Activated T-cell treated with anti-CD3 and anti-CD28 coated beads, Interleukin-2, amount 50 U/mL, for 72 hours (primary cell): ENCODE results near the gene SUSD6. TPM values are rescaled to one million over a fixed set of nuclear protein-coding genes. Genes with fewer than 3 reads are reported as not detected.

Experiments
- ATAC-seq, 2 donors: fragments of 150-1000 bp; cut with Tn5 transposase; replicated peaks in 1 of 2; 2 replicates each; pipeline ENCODE4 v1.10.0; 2021; ENCODE audit warnings: moderate library complexity in 2 of 2, mild to moderate bottlenecking in 1 of 2
- DNase-seq, 2 donors: peaks; one replicate each; pipeline ENCODE4 v3.0.0; 2021 to 2022; ENCODE audit warnings: mixed read lengths in 1 of 2
- H3K27ac Mint-ChIP-seq: one replicate; pipeline ENCODE4 v1.8.0; 2022; ENCODE audit warnings: mild to moderate bottlenecking, moderate library complexity, mixed read lengths
- H3K27me3 Mint-ChIP-seq: one replicate; pipeline ENCODE4 v1.8.0; 2022; ENCODE audit warnings: low read depth, mixed read lengths
- H3K36me3 Mint-ChIP-seq, 2 donors: one replicate each; pipeline ENCODE4 v1.8.0; 2022; ENCODE audit warnings: mixed read lengths in 2 of 2, mild to moderate bottlenecking in 1 of 2; ENCODE audit not compliant: insufficient read depth in 2 of 2
- H3K4me1 Mint-ChIP-seq: one replicate; pipeline ENCODE4 v1.8.0; 2022; ENCODE audit warnings: low read depth, mixed read lengths
- H3K4me3 Mint-ChIP-seq, 2 donors: one replicate each; pipeline ENCODE4 v1.8.0; 2022; ENCODE audit warnings: mild to moderate bottlenecking in 2 of 2, mixed read lengths in 2 of 2, moderate library complexity in 2 of 2
- H3K9me3 Mint-ChIP-seq, 2 donors: one replicate each; pipeline ENCODE4 v1.8.0; 2022; ENCODE audit warnings: mixed read lengths in 2 of 2
- total RNA-seq, 2 donors: library from RNA; stranded (reverse); gene quantifications; one replicate each; pipeline ENCODE4 v1.2.3, GENCODE V29; 2022

SUSD6 gene
- total RNA-seq, 2 donors from 2014 or later: 60.3 to 73.8 TPM

DNA sequence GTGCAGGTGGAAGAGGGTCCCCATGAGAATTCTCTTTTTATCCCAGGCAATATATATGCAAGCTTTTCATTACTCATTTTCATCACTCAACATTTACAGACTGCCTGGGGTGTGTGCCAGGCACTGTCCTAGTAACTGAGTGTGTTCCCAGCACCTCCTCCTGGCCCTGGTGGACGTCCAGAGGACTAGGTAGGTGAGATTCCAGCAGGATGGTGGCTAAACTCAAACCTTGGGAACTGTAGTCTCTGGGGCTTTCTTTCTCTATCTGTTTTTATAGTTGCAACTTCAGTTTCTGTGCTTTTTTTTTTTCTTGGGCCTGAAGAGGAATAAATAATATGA is 63.8 kb downstream of the SUSD6 start:
- H3K27ac Mint-ChIP-seq: peak overlapping the region; percentile 97
- no peaks in the 10 kb centered on the region for H3K9me3 Mint-ChIP-seq
- H3K36me3 Mint-ChIP-seq: peaks cover 3 to 10% of the 10 kb centered on the region in 2 donors
- no peak for DNase-seq
- no peaks in the 10 kb centered on the region for H3K27me3 Mint-ChIP-seq
- H3K4me1 Mint-ChIP-seq: peaks cover 75% of the 10 kb centered on the region
- no peak for ATAC-seq
- peak overlapping the region; percentile 77 to 79 for H3K4me3 Mint-ChIP-seq

DNA sequence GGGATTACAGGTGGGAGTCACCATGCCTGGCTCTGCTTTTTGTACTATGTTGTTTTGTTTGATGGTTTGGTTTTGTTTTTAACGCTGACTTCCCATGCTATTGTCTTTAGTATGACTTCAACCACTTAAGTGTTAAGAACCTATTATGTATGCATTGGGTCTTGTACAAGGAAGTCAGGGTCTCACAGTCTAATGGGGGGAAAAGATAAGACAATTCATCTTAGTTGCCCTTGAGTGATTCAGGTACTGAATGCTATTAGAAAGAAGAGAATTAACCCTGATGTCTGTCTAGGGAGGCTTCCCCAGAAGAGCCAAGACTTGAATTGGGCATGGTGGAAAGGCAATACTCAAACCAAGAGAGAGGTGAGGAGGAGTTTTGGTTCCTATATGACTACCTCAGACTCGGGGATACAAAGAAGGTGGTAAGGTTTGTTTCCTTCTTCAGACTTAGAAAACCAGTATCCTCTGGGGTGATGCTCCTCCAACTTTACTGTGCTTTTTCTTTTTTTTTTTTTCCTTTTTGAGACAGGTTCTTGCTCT is 64.6 kb downstream of the SUSD6 start:
- Mint-ChIP-seq H3K4me1 (peaks cover 75% of the 10 kb centered on the region), H3K36me3 (peaks cover 3 to 8% of the 10 kb centered on the region in 2 donors), H3K9me3 (no peaks in the 10 kb centered on the region), H3K27me3 (no peaks in the 10 kb centered on the region), H3K27ac (peak overlapping the region; percentile 97), H3K4me3 (peak overlapping the region; percentile 77 to 80)
- peak; percentile 57 to 65 for DNase-seq
- ATAC-seq: peak; percentile 86 to 88

DNA sequence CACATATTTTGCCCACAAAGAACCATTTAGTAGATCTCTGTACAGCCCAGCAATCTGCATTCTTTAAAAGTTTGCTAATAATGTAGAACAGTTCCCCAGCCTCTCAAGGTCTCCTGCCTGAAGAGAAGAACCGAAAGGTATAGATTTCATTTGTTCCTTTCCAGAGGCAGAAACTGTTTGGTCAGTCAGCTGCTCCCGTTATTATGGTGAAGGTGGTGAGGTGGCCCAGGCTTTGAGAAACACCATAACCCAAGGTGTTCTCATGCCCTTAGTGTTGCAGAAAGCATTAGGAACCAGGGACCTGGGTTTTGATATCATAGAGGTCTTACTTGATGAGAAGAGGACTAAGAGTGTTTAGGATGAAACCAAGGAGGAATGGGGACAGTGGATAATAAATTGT is 65.3 kb downstream of the SUSD6 start:
- Mint-ChIP-seq H3K4me3 (peak overlapping the region; percentile 77 to 80), H3K9me3 (no peaks in the 10 kb centered on the region), H3K36me3 (peaks cover 3 to 9% of the 10 kb centered on the region in 2 donors), H3K27ac (peak overlapping the region; percentile 97), H3K27me3 (no peaks in the 10 kb centered on the region), H3K4me1 (peaks cover 75% of the 10 kb centered on the region)
- DNase-seq (no peak), ATAC-seq (no peak)

GRCh38 chr14:69680297-69680696 is 68.9 kb downstream of the SUSD6 start:
- H3K36me3 Mint-ChIP-seq: peaks cover 3 to 14% of the 10 kb centered on the region in 2 donors
- DNase-seq: no peak
- no peaks in the 10 kb centered on the region for H3K27me3 Mint-ChIP-seq
- peaks cover 75% of the 10 kb centered on the region for H3K4me1 Mint-ChIP-seq
- no peak for ATAC-seq
- no peak overlapping the region for H3K4me3 Mint-ChIP-seq
- H3K9me3 Mint-ChIP-seq: no peaks in the 10 kb centered on the region
- H3K27ac Mint-ChIP-seq: peak overlapping the region; percentile 52

DNA sequence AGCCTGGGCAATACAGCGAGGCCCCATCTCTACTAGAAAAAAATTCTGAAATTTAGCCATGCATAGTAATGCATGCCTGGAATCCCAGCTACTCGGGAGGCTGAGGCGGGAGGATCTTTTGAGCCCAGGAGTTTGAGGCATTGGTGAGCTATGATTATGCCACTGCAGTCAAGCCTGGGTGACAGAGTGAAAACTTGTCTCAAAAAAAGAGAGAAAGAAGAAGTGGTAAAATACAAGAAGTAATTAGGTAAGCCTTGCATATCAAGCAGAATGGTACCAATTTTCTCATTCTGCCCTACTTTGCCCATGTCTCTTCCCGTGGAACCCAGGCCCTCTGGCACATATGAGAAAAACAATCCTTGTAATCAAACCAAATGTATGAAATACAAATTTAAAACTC is 70.7 kb downstream of the SUSD6 start:
- peak overlapping the region; percentile 81 for H3K27ac Mint-ChIP-seq
- H3K9me3 Mint-ChIP-seq: no peaks in the 10 kb centered on the region
- ATAC-seq (no peak), DNase-seq (no peak)
- peaks cover 74% of the 10 kb centered on the region for H3K4me1 Mint-ChIP-seq
- peak overlapping the region; percentile 72 to 79 for H3K4me3 Mint-ChIP-seq
- peaks cover 0 to 12% of the 10 kb centered on the region in 2 donors for H3K36me3 Mint-ChIP-seq
- no peaks in the 10 kb centered on the region for H3K27me3 Mint-ChIP-seq

- DNase-seq (no peak), ATAC-seq (no peak)
- H3K4me1 Mint-ChIP-seq: peaks cover 75% of the 10 kb centered on the region
- H3K4me3 Mint-ChIP-seq: peak overlapping the region; percentile 72 to 79
- H3K27ac Mint-ChIP-seq: peak overlapping the region; percentile 81
- peaks cover 0 to 12% of the 10 kb centered on the region in 2 donors for H3K36me3 Mint-ChIP-seq
- no peaks in the 10 kb centered on the region for H3K27me3 Mint-ChIP-seq
- no peaks in the 10 kb centered on the region for H3K9me3 Mint-ChIP-seq
These were observed 71.3 kb downstream of the SUSD6 start for GRCh38 chr14:69682621-69683263.

- ATAC-seq (no peak), DNase-seq (no peak)
- peak overlapping the region; percentile 72 to 79 for H3K4me3 Mint-ChIP-seq
- no peaks in the 10 kb centered on the region for H3K27me3 Mint-ChIP-seq
- H3K9me3 Mint-ChIP-seq: no peaks in the 10 kb centered on the region
- peak overlapping the region; percentile 81 for H3K27ac Mint-ChIP-seq
- peaks cover 83% of the 10 kb centered on the region for H3K4me1 Mint-ChIP-seq
- peaks cover 2 to 15% of the 10 kb centered on the region in 2 donors for H3K36me3 Mint-ChIP-seq
These were observed 72.6 kb downstream of the SUSD6 start for GRCh38 chr14:69683971-69684370.

- Mint-ChIP-seq H3K27me3 (no peaks in the 10 kb centered on the region), H3K9me3 (no peaks in the 10 kb centered on the region), H3K27ac (peak overlapping the region; percentile 81), H3K36me3 (peaks cover 3 to 17% of the 10 kb centered on the region in 2 donors), H3K4me1 (peaks cover 83% of the 10 kb centered on the region), H3K4me3 (peak overlapping the region; percentile 72 to 79)
- ATAC-seq (peak; percentile 23 to 26), DNase-seq (no peak)
These were observed 73.2 kb downstream of the SUSD6 start for GRCh38 chr14:69684461-69685217.

DNA sequence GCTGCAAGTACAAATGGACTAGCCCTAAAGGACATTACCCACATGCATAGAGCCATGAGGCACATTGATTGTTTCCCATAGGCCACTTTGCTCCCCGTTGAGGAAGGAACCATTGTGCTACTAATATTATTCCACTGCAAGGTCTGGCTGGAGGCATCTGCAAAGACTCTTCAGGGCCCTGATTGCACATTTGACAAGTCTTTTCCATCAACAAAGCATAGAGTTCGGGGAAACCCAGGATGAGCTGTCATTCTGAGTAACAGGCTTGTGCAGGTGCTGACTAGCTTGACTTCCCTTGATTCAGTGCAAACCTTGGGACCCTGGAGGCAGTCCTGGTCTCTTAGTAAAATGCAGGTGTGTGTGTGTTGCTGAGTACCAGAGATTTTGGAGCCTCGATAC is 73.8 kb downstream of the SUSD6 start:
- peak overlapping the region; percentile 72 to 79 for H3K4me3 Mint-ChIP-seq
- H3K27me3 Mint-ChIP-seq: no peaks in the 10 kb centered on the region
- DNase-seq (peak; percentile 82), ATAC-seq (peak; percentile 92 to 94)
- no peaks in the 10 kb centered on the region for H3K9me3 Mint-ChIP-seq
- peak overlapping the region; percentile 81 for H3K27ac Mint-ChIP-seq
- H3K4me1 Mint-ChIP-seq: peaks cover 78% of the 10 kb centered on the region
- H3K36me3 Mint-ChIP-seq: peaks cover 4 to 19% of the 10 kb centered on the region in 2 donors

DNA sequence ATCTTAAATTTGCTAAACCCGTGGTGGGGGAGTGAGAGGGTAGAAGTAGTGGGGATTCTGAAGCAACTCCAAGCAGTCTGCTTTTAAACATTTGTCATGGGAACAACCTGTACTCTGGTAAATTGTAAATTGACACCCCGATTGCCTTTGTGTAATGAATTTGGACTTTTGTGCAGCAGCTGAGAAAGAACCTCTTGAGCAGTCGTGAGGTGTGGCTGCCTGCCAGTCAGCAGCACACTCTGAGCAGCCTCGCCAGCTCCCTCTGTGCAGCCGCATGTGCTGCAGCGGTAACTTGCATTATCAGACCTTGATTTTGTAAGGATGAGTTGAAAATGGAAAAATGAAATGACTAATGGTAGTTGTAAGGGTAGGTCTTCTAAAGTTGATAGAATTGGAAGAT is 74.3 kb downstream of the SUSD6 start:
- no peaks in the 10 kb centered on the region for H3K9me3 Mint-ChIP-seq
- DNase-seq (peak; percentile 51 to 56), ATAC-seq (peak; percentile 65 to 72)
- H3K36me3 Mint-ChIP-seq: peaks cover 5 to 21% of the 10 kb centered on the region in 2 donors
- no peaks in the 10 kb centered on the region for H3K27me3 Mint-ChIP-seq
- peaks cover 73% of the 10 kb centered on the region for H3K4me1 Mint-ChIP-seq
- H3K4me3 Mint-ChIP-seq: peak overlapping the region; percentile 72 to 79
- H3K27ac Mint-ChIP-seq: peak overlapping the region; percentile 81

DNA sequence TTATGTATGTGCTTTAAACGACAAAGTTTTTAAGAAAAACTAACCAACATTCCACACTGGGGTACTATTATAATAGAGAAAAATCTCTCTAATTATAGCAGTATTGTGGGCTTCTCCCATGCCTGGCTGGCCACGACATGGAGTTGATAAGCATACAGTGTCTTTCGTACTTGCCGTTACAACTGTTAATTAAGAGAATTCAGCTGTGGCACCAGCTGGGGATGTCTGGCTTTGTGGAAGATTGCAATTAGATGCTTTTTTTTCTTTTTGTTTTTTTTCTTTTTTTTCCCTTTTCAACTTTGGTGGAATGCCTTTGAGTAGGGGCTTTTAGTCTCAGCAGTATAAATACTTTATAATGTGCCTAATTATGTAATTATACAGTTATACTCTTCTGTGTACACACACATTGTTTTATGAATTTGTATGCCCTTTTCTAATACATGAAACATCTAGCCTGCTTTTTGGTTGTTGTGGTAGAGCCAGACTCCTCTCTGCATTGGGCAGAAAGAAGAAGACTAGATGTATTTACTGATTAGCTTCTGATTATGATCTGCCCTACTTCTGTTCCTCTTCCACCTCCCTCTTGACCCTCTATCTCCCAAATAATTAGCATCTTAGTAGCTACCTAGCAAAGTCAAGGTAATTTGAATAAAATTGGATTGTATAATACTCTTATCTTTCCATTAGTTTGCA is 76.4 kb downstream of the SUSD6 start:
- DNase-seq: no peak
- peaks cover 7 to 18% of the 10 kb centered on the region in 2 donors for H3K36me3 Mint-ChIP-seq
- H3K27me3 Mint-ChIP-seq: no peaks in the 10 kb centered on the region
- no peak for ATAC-seq
- H3K9me3 Mint-ChIP-seq: no peaks in the 10 kb centered on the region
- H3K27ac Mint-ChIP-seq: peak overlapping the region; percentile 84
- H3K4me3 Mint-ChIP-seq: peak overlapping the region in 1 of 2 donors; percentile 1
- peaks cover 68% of the 10 kb centered on the region for H3K4me1 Mint-ChIP-seq

GRCh38 chr14:69688299-69688649 is 76.9 kb downstream of the SUSD6 start:
- Mint-ChIP-seq H3K9me3 (no peaks in the 10 kb centered on the region), H3K4me3 (peak overlapping the region in 1 of 2 donors; percentile 1), H3K27ac (peak overlapping the region; percentile 84), H3K4me1 (peaks cover 68% of the 10 kb centered on the region), H3K36me3 (peaks cover 7 to 13% of the 10 kb centered on the region in 2 donors), H3K27me3 (no peaks in the 10 kb centered on the region)
- no peak for ATAC-seq
- no peak for DNase-seq

DNA sequence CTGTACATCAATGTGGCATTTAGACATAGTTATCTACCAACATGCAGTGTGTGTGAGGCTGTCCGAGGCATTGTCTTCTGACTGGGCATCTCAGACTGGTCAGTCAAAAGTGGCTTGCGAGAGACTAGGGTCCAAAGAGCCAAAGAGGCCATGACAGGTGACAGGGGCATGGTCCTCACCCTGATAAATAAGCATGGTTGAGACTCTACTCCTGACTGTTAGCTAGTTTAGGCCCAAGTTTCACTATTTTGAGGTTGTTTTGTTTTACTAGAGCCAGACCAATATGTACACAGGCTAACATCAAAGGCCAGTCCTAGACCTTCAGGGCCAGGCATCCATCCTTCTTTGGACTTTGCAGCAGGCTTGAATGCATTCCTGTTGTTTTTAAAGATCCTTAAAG is 78.6 kb downstream of the SUSD6 start:
- H3K36me3 Mint-ChIP-seq: peaks cover 7 to 14% of the 10 kb centered on the region in 2 donors

More for the DNA sequence above, 78.6 kb downstream of the SUSD6 start:
- Mint-ChIP-seq H3K9me3 (no peaks in the 10 kb centered on the region), H3K27ac (peak overlapping the region; percentile 19), H3K4me3 (no peak overlapping the region), H3K4me1 (peaks cover 68% of the 10 kb centered on the region), H3K27me3 (no peaks in the 10 kb centered on the region)
- no peak for DNase-seq
- ATAC-seq: no peak
